NCI-H82 (cell line): Measurements from ENCODE around the gene INCENP.

ENCODE experiments used
- DNase-seq: peaks from one replicate; lab custom pipeline; 2025; lab: John Stamatoyannopoulos, UW

The INCENP gene

DNA sequence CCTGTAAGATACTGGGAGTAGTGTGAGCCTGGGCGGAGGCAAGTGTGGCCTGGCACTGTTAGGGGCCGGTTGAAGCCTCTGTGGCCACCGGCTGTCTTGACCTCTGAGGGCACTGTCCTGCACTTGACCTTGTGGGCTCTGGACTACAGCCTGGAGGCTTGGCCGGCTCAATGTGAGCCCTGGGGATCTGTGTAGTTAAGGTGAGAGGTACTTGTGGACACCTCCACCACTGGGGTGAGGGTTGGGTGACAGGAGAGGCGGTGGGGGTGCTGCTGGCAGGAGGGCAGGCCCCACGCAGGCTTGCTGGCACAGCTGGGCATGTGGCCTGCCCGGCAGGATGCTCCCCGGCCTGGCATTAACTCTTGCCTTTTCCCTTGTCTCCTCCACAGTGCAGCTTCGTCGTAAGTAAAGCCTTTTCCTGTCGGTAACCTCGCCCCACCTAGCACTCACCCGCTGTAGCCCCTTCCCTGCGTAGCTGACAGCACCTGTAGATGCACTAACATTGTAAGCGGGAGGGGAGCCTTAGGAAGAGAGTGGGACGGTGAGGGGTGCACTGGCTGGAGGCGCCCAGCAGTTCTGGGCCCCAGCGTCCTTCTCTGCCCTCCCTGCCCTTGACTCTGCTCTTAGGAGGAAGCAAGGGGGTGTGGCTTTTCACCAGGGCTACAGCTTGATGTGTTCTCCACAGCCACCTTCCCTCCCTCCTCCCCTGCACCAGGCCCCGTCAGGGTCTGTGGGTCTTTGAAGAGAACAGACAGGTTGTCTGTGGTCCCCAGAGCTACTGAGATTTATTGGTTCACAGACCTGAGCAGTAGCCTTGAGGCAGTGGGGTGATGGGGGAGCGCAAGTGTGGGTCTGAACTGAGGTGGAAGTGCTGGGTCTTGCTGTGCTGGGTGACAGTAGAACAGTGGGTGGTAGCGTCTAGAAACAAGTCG is 17.6 kb downstream of the INCENP start:
- DNase-seq: no peak

DNA sequence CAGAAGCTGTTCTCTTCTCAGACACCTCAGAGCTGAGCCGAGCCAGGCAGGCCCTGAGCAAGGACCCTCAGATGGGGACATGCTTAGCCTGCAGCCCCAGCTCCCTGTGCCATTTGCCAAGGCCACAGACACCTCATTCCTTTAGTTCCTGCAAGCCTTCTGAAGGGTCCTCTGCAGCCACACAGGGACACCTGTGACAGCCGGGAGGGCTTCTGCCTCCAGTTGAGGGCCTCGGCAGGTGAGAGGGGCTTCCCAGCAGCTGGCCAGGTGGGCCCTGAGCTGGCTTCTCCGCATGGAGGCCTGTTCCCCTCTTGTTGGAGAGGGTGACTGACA is 18.2 kb downstream of the INCENP start:
- DNase-seq: no peak

DNA sequence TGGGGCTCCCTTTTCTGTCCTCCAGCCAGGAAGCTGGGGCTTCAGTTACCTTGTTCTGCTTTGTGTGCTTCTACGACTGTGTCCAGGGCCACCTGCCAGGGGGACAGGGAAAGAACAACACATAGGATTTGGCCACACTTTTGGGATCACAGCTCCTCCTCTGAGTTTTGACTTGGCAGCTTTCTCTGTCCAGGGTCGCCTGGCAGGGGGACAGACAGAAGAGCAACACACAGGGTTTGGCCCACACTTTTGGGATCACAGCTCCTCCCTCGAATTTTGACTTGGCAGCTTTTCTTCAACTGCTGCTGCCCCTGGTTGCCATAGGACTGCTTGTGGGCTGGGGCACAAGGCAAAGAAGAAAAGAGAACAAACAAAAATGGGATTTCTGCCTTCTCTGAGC is 19.1 kb downstream of the INCENP start:
- no peak for DNase-seq

DNA sequence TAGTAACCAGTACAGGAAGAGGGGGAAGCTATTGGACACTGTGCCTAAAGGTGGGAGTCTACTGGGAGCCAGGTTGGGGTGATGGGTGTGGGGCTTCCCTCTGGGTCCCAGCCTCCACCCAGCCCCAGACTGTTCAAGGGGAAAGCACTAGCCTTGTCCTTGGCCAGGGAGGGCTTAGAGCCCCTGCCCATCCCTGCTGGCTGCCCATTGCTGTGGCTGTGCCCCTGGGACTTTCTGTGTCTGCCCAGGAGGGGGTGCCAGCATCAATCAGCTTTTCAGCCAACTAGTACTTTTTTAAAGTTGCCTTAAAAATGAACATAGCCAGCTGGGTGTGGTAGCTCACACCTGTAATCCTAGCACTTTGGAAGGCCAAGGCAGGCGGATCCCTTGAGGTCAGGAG is 19.9 kb downstream of the INCENP start:
- no peak for DNase-seq

DNA sequence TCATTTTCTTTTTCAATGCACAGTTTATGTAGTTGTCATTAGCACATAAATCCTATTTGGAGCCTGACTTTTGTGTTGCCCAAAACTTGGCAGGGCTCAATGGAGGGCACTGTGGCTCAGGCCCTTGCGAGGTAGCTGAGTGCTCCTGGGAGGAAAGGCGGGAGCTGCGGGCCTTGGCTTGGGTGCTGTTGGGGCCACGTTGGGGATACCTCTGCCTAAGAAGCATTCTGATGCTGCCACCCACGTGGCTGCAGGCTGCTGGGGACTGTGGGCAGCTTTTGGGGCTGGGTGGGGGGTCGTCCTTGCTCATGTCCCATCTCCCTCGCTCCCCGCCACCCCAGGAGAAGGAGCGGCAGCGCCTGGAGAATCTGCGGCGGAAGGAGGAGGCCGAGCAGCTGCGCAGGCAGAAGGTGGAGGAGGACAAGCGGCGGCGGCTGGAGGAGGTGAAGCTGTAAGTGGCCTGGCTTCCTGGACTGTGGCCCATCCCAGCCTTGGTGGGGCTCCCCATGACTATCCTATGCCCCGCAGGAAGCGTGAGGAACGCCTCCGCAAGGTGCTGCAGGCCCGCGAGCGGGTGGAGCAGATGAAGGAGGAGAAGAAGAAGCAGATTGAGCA is 20.9 kb downstream of the INCENP start:
- DNase-seq: no peak

DNA sequence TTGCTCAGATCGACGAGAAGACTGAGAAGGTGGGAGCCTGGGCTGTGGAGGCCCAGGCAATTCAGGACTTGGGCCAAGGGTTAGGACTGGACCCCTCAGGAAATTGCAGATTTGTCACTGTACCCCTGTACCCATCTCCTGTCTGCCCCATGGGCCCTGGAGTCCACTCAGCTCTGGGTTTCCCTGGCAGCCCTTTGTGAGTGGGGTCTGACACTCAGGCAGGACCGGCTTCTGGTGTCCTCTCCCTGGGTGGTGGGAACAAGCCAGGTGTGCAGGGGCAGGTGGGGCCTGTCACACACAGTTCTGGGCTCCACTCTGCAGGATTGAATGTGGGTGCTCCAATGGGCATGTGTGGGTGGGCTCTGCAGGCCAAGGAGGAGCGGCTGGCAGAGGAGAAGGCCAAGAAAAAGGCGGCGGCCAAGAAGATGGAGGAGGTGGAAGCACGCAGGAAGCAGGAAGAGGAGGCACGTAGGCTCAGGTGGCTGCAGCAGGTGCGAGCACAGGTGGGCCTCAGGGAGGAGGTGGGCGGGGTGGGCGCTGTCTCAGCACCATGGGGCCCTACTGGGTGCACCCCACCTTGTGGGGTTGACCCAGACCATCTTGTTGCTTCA is 21.6 kb downstream of the INCENP start:
- DNase-seq: no peak

DNA sequence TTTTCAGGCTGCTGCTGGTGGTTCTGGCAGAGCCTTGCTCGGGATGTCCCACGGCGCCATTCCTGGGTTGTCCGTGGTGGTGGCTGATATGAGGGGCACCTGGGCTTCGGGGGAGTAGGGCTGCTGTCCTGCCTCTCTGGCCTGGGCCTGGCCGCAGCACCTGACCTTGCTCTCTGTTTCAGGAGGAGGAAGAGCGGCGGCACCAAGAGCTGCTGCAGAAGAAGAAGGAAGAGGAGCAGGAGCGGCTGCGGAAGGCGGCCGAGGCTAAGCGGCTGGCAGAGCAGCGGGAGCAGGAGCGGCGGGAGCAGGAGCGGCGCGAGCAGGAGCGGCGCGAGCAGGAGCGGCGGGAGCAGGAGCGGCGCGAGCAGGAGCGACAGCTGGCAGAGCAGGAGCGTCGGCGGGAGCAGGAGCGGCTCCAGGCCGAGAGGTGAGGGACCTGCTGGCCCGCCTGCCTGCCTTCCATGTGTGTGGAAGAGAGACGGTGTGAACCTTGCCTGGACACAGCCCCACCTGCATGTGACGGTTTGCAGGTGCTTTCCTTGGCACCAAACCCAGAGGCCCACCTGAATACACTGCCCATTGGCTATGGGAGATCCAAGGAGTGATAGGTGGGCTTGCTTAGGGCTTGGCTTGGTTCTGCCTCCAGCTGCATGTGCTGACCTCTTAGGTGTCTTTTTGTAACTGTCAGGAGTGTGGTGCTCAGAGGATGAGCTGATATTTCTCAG is 22.8 kb downstream of the INCENP start:
- DNase-seq: no peak

DNA sequence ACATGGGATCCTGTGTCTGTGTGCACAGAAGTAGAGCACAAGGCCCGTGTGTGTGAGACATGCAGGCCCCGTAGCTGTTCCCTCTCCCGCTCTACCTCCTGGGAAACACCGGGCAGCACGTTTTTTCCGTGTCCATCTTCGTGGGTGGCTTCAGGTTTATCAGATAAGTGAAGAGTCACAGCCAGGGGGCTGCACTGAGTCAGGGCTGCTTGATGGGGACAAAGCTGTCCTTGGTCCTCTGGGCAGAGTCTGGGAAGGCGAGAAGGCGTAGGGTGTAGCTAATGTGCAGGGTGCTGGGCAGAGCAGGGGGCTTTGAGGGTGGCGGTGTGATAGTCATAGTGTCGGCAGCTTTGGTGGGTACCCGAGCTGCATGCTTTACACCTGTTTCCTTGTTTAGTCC is 23.7 kb downstream of the INCENP start:
- DNase-seq: no peak

DNA sequence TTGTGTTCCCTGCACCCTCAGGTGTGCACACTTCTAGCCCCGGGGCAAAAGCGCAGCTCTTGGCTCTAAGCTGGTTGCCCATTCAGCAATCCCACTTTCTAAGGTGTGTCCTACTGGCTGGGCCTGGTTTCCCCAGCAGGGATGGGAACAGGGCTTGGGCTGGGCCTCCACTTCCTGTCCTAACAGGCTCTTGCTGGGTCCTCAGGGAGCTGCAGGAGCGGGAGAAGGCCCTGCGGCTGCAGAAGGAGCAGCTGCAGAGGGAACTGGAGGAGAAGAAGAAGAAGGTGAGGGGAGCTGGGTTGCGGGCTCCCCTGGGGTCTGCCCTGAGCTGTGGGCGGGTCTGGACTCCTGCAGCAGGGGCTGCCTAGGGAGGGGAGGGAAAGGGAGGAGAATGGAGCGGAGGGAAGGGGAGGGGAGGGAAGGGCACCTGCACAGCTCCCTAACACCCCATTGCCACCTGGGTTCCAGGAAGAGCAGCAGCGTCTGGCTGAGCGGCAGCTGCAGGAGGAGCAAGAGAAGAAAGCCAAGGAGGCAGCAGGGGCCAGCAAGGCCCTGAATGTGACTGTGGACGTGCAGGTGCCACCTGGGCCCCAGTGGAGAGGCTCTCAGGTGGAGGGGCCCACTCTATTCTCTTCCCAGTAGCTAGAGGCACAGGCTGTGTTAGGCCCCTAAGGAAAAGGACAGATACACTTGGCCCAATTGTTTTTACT is 24.6 kb downstream of the INCENP start:
- no peak for DNase-seq

DNA sequence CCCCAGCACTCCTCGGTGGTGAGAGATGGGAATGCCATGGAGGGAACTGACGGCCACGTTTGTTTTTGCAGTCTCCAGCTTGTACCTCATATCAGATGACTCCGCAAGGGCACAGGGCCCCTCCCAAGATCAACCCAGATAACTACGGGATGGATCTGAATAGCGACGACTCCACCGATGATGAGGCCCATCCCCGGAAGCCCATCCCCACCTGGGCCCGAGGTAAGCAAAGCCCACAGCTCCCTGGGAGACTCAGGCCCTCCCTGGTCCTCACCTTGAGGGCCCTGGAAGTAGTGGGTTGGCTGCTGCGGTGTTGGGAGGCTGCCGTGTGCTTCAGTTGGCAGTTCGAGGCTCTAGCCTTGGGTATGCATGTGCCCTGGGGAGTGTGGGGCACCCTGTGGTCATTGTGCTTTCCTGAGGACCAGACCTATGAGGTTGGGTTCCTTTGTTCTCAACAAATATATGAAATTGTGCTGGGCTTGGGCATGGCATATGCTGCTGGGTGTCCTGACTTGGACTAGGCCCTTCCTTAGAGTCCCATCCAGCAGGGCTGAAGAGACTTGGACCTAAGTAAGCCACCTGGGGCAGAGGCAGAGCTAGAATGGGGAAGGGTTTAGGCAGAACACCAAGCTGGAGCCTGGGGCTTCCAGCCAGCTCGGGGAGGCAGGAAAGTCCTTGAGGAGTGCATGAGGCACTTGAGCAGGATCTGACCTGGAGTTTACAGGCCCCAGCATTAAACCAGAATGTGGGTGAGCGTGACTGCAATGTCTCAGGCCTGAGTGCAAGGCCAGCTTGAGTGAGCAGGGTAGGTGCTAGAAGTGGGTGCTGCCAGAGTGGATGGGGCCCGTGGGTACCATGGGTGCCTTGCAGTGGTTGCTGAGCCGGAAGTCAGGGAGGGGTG is 26.4 kb downstream of the INCENP start:
- no peak for DNase-seq

DNA sequence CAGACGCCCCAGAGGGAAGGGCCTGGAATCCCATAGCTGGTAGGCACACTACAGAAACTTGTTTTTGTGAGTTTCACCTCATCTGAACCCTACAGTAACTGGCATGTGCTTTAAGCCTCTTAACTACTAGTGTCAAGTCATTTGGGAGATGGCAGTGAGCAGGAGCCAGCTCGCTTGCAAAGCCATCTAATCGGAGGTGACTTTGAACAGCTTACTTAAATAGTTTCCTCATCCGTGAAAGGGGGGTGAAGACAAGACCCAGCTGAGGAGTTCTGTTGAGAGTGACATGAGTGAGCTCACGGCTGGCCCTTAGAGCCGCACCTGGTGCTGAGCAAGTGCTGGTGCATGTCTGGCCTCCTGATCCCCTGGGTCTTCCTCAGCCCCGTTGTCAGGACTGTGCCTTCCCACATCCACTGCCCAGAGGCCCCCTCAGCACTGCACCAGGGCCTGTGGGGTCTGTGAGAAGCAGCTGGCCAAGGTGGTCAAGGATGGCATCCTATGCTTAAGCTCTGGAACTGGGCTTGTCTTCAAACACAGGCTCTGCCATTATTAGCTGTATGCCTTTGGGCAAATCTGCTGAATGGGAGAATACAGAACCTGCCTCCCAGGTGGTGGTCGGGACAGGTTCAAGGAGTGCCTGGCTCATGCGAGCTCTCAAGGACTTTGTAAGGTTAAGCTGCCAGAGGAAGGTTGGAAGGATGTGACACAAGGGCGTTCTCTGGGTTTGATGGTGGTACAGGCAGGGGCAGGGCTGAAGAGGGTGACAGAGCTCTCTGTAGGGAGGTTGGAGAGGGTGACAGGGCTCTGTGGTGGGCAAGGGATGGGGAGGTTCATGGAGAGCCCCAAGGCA is 27.3 kb downstream of the INCENP start:
- DNase-seq: peak; percentile 87

DNA sequence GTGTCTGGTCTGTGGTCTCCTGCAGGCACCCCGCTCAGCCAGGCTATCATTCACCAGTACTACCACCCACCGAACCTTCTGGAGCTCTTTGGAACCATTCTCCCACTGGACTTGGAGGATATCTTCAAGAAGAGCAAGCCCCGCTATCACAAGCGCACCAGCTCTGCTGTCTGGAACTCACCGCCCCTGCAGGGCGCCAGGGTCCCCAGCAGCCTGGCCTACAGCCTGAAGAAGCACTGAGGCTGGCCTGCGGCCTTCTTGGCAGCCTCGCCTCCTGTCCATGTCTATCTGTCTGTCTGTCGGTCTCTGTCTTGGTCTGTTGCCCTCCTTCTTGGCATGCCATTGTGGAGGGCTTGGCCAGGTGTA is 27.9 kb downstream of the INCENP start:
- no peak for DNase-seq

DNA sequence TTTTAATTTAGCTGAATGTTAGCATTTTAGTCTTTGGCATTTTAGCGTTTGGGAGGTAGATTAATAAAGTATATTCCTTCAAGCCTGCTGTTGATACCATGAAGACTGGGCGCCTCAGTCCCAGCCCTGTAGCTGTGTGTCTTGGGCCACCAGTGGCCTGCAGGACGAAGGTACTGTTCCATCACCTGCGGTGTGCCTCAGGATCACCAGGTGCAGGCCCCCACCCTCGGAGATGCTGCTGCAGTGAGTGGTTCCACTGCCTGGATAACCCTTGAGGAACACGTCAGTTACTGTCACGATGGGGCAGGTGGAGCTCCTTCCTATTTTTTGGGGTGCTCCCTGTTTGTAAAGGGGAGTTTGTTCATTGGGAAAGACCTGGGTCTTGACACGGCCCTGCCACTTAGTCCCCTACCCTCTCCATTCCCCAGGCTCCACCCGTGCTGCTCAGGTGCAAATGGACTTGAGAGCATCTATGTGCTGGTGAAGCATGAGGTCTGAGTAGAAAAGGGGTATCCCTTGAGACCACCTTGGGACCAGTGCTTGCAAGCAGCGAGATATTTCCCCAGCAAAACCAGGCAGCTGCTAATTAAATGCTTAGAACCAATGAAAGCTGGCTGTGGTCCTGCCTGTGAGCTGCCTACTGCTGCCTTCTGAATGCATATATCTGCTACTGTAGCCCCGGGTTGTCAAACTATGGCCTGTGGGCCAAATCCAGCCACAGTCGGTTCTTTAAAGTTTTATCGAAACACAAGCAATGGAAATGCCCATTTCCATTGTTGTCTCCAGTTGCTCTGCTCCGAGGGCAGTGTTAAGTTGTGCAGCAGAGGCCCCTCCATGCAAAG is 28.7 kb downstream of the INCENP start:
- no peak for DNase-seq

DNA sequence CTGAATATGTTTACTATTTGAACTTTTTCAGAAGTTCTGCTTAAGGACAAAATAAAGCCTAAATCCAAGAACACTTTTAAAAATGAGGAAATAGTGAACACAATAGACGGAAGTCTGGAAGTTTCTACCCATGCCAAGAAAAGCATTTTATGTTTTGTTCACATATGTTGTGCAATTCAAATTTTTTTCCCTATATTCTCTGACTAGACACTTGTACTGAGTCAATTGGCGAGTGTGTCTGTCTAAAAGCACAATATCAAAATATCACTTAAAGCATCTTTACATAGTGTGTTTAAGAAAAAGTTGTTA is 29.2 kb downstream of the INCENP start:
- DNase-seq: no peak

DNA sequence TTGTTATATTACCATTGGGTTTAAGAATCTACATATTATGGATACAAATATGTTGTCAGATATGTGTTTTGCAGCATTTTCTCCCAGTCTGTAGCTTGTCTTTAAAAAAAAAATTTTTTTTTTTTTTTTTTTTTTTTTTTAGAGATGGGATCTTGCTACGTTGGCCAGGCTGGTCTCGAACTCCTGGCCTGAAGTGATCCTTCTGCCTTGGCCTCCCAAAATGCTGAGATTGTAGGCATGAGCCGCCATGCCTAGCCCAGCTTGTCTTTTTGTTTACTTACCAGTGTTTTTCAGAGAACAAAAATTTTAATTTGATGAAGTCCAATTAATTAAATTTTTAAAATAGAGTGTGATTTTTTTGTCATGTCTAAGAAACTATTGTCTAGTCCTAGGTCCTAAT is 29.8 kb downstream of the INCENP start:
- no peak for DNase-seq

DNA sequence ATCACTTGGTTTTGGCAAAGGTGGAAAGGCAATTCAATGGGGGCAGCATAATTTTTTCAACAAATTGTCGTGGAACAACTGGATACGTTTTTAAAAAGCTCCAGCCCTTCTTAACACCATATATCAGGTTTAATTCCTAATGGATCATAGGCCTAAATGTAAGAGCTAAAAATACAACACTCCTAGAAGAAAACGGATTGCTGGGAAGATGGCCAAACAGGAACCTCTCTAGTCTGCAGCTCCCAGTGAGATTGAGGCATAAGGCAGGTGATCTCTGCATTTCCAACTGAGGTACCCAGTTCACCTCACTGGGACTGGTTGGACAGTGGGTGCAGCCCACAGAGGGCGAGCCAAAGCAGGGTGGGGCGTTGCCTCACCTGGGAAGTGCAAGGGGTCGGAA is 33.8 kb downstream of the INCENP start:
- DNase-seq: no peak

DNA sequence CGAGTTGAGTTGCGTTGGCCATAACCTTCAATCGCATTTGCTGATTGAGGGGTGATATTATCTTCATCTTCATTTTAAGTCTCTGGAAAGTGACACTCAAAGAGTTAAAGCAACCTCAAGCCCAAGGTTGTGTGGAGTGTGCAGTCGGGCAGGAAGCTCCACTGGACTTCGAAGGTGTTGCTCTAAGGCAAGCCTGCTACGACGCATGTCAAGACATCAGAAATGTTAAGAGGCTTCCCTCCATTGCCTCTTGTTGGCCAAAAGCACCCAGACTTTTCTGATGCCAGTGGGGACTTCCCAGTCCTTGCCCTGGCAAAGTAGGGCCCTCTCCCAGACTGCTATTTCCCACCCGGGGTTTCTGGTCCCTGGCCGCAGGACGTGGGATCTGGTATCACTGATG is 42.6 kb downstream of the INCENP start:
- DNase-seq: no peak

DNA sequence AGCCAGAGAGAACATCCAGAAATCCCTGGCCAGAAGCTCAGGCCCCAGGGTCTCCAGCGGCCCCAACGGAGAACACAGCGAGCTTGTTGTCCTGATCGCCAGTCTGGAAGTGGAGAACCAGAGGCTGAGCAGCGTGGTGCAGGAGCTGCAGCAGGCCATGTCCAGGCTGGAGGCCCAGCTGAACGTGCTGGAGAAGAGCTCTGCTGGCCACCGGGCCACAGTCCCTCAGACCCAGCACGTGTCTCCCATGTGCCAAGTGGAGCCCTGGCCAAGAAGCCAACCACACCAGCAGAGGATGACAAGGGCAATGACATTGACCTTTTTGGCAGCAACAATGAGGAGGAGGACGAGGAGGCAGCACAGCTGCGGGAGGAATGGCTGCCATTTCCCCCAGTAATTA is 45.6 kb downstream of the INCENP start:
- no peak for DNase-seq

DNA sequence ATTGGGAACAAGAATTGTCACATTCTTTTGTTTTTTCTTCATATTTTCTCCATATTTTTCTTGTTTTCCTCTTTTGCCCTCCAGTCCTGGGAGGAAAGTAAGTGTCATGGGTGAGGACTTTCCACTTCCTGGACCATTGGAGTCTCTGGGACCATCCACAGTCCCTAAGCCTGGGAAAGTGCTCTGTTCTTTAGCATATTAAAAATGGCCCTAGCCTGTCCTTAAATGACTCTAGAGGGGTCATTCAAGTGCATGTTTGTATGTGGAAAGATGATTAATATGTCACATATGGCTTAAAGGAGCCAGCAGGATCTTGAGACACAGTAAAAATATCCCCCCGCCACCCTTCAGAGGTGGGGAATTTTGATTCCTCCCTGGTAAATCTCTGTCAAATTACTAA is 46.1 kb downstream of the INCENP start:
- DNase-seq: peak; percentile 5
